HG03097 (cell line): ENCODE results near the gene IRF8.
A peak's percentile ranks its signal among the peaks of the same experiment; 100 is the strongest.
"Not testable (repeated sequence)": the region's sequence is repeated elsewhere in the genome, so short reads cannot be mapped to it uniquely, and the experiment has no call there.

Experiments used
- ATAC-seq: cut with Tn5 transposase; IDR thresholded peaks from one replicate; pipeline ENCODE4 v1.9.1; 2021; ENCODE audit not compliant: unreplicated experiment, low FRiP score

Gene IRF8

DNA sequence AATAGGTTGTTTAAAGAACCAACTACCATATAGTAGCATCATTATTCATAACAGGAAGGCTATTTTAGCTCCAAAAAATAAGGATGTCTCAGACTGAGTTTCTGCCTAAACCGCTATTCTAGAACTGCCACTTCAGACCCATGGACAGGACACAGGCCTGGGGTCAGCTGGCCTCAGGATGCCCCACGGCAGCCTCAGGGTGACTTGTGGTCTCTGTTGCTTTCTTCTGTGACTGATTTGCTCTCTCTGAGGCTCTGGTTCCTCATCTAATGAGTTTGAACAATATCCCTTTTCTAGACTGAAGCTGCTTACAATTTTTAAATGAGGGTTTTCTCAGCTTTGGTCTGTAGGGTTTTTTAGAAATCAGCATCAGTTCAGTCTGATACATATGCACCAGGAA lies 31.8 kb upstream of the IRF8 start:
- no peak for ATAC-seq

- ATAC-seq: no peak
These were observed 30.5 kb upstream of the IRF8 start for GRCh38 chr16:85868495-85868894.

DNA sequence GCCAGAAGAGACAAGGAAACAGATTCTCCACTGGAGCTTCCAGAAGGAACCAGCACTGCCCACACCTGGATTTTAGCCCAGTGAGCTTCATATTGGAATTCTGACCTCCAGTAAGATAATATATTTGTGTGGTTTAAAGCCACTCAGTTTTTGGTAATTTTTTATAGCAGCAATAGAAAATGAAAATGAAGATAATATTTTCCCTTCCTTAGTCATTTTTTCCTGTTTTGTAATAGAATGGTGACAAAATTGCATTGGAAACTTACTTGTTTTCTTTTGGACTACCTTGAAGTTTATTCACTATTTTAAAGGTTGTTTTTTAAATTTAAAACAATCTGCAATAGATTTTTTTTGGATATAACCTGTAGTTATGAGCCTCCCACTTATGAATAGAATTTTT lies 29.8 kb upstream of the IRF8 start:
- no peak for ATAC-seq

- ATAC-seq: no peak
These were observed 29.0 kb upstream of the IRF8 start for GRCh38 chr16:85869785-85870558.

- no peak for ATAC-seq
These were observed 27.2 kb upstream of the IRF8 start for GRCh38 chr16:85871756-85872155.

- no peak for ATAC-seq
These were observed 26.2 kb upstream of the IRF8 start for GRCh38 chr16:85872734-85873133.

GRCh38 chr16:85873153-85873552 lies 25.8 kb upstream of the IRF8 start:
- ATAC-seq: no peak

DNA sequence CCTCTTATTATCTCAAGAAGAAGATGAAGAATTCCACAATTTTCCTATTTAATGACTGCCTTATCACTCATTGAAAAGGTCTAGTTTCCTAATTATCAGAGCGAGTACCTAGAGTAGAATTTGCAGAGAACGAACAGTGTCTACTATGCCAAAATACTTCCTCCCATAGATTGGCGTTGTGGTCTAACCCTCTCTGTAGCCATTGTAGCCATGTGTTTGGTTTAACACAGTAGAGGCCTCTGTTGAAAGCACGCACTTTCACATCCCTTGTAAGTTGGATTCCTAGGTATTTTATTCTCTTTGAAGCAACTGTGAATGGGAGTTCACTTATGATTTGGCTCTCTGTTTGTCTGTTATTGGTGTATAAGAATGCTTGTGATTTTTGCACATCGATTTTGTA lies 24.9 kb upstream of the IRF8 start:
- ATAC-seq: not testable (repeated sequence)

DNA sequence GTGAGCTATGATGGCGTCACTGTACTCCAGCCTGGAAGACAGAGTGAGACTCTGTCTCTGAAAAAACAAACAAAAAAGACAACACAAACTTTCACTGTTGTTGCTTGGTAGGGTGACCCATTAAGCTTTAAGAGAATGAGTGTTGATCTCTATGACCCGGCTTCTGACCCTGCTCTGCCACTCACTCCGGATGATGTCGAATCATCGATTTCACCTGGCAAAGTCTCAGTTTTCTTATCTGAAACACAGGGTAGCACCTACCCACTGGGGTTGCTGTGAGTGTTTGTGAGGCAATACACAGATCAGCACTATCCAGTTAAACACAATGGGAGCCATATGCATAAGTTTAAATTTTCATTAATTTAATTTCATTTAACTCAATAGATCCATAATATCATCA lies 20.6 kb upstream of the IRF8 start:
- ATAC-seq: no peak

DNA sequence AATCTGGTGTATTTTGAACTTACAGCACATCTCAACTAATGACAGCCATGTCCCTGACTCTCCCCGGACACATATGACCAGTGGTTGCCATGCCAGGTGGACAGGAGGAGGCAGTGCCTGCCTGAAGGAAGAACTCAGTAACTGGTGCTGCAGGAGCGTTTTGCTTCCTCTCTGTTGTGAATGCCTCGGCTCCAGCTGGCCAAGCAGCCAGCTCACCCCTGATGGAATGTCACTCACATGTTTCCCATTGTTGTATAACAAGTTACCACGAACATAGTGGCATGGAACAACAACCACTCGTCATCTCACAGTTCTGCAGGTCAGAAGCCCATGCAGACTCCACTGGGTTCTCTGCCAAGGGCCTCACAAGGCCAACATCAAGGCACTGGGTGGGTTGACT lies 20.1 kb upstream of the IRF8 start:
- no peak for ATAC-seq

DNA sequence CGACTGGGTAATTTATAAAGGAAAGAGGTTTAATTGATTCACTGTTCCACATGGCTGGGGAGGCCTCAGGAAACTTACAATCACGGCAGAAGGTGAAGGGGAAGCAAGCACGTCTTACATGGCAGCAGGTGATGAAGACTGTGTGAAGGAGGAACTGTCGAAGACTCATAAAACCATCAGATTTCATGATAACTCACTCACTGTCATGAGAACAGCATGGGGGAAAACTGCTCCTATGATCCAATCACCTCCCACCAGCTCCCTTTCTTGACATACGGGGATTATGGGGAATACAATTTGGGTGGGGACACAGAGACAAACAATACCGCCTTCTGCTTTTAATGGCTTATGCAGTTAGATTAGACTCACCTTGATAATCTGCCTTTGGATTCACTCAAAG lies 19.4 kb upstream of the IRF8 start:
- no peak for ATAC-seq

DNA sequence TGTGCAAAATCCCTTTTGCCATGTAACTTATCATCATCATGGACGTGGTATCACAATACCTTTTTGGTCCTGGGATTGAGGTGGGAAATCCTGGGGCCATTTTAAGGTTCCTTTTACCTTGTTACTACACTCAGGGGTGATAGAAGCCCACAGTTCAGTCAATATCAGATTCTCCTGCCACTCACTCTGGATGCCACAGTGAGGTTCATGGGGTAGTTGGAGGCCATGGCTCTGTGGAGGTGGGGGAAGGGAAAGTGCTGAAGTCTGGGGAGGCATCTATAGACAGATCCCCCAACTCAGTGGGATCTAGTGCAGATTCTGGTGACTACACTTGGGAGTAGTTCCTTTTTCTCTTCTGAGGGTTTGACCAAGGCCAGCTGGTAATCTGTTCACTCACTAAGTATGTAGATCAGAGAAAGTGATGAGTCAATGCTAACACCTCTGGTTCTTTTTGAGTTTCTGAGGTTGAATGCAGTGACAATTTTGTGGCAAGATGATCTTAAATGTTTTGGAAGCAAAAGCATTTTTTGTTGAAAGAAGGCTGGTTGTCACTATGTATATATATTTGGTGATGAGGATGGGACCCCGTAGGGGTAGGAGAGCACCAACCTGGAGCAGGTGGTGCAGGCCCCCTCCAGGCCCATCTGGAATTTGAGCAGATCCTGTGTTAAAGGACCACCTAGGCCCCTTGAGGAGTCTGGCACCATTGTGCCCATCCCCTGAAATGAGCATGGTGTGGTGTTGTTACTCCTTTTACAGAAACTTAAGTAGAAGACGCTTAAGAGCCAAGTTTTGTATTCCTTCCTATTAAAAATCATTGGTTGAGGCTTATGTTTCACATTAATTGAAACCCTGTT lies 18.8 kb upstream of the IRF8 start:
- ATAC-seq: no peak

GRCh38 chr16:85880861-85881260 lies 18.1 kb upstream of the IRF8 start:
- no peak for ATAC-seq

DNA sequence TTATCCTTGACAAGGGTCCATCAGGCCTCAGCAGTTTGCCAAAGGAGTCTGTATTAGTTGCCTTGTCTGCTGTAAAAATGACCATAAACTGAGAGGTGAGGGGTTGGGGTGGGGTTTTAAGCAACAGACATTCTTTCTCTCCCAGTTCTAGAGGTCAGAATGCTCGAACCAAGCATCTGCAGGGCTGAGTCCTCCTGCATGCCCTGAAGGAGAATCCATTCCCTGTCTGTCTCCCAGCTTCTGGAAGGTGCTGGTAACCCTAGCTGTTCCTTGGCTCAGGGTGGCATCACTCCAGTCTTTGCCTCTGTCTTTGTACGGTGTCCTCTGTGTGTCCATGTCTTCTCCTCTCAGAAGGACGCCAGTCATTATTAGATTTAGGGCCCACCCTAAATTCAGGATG lies 17.5 kb upstream of the IRF8 start:
- ATAC-seq: no peak

DNA sequence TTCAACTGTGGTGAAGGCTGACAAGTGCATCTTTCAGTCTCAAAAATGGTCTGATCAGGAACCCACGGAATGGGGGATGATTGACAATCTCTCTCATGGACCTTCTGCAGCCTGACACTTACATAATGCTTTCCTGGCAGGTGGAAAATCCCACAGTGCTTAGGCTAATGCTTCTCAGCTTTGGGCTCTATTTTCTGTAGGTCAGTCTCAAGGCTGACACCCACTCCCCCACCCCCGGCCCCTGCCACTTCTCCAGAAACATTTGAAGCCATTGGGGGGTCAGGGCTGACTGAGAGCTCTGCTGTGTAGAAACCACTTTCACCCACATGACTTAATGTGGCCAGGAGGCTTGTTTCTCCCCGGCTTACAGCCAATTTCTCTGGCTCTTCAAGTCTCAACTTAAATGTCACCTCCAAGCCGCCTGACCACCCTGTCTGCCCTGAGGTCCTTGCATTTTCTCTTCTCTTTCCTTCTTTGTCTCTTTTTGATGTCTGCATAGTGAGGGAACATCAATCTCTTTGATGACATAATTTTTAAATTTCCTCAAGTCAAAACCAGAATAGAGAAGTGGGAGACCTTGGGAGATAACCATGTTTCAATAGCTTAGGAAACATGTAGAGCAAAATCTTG lies 16.7 kb upstream of the IRF8 start:
- no peak for ATAC-seq

DNA sequence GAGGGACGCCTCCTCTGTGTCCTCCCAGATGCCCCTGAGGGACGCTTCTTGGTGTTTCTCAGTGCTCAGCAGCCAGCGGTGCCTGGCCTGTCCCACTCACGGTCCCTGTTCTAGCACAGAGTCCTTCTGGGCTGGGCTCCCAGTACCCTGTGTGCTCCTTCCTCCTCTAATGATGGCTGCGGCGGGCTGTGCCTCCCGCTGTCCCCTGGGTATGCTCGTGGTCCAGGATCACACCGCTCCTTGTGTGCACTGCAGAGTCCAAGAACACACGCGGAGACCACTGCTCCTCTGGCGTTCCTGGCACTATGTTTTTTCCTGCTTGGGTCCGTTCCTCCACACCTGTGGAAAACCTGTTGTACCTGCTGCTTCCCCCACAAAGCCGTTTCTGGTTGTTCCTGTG lies 15.1 kb upstream of the IRF8 start:
- ATAC-seq: no peak

DNA sequence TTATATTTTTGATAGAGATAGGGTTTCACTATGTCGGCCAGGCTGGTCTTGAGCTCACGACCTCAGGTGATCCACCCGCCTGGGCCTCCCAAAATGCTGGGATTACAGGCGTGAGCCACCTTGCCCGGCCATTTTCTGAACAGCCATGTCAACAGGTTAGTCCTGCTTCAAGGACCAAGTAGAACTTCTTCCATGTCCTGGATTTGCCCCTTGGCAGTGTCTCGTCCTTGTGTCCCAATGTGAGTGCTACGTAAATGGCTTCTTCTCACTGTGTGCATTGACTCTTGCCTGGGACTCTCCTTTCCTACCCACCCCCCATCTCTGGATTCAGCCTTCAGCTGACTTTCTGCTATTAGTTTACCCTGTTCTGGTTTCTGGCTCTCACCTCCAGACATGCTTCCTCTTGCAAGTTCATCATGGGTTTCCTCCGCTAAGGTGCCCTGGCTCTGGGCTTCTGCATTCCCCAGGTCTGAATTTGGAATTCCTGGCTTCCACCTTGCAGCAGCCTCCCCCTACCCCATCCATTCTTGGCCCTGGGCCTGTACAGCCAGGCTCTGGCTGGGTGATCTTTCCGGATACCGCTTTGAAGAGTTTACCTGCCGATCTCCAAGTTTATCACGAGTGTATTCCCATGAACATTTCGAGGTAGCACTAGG lies 14.0 kb upstream of the IRF8 start:
- ATAC-seq: no peak

GRCh38 chr16:85885537-85885936 lies 13.4 kb upstream of the IRF8 start:
- no peak for ATAC-seq

DNA sequence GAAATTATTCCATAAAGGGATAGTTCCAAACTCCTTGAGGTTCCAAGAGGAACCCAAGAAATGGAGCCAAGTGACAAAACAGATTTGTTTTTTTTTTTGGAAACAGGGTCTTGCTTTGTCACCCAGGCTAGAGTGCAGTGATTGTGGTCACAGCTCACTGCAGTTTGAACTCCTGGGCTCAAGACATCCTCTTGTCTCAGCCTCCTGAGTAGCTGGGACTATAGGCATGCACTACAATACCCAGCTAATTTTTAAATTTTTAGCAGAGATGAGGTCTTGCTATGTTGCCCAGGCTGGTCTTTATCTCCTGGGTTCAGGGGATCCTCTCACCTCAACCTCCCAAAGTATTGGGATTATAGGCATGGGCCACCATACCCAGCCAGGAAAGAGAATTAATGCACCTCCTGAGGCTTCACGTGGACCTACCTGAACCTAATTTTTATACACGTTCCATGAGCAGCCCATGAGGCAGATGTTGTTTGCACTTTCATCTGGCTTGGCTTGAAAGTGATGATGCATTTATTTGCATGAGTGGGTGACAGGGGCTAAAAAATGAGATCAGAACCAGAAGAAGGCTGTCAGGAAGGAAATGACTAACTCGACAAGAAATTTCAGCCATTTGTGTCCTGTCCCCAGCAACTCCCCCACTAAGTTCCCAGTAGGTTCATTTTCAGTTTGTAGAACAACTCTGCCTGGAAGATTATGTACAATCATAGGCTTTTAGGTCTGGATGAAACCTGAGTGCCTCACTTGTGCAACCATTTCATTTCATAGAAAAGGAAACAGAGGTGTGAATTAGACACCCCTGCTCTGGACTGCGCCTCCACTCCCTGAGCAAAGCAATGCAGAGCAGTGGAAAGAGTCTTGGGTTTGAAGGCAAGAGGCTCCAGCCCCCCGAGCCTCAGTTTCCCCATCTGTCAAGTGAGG lies 10.3 kb upstream of the IRF8 start:
- ATAC-seq: peak; percentile 70
